Right kidney (tissue), 1 donor: Measurements from ENCODE around the gene TENM3.

Experiments used
- DNase-seq: peaks from one replicate; pipeline ENCODE4 v3.0.0-alpha.2; 2016

Gene TENM3

DNA sequence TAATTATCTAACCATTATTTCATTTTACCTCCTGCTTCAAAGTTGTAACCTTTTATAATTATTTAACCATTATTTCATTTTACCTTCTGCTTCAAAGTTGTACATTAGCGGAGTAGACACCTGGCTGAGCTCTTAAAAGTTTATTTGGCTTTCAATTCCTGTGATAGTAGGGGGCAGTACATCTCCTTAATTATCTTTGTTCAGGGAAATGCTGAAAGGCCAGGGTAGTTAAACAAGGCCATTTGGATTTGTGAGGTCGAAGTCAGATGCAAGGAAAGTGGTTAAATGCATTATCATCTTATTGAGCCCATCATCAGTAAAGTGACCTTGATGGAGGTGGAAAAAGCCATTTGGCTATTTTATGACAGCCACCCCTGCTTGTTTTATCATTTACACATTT is 210.6 kb downstream of the TENM3 start:
- no peak for DNase-seq

DNA sequence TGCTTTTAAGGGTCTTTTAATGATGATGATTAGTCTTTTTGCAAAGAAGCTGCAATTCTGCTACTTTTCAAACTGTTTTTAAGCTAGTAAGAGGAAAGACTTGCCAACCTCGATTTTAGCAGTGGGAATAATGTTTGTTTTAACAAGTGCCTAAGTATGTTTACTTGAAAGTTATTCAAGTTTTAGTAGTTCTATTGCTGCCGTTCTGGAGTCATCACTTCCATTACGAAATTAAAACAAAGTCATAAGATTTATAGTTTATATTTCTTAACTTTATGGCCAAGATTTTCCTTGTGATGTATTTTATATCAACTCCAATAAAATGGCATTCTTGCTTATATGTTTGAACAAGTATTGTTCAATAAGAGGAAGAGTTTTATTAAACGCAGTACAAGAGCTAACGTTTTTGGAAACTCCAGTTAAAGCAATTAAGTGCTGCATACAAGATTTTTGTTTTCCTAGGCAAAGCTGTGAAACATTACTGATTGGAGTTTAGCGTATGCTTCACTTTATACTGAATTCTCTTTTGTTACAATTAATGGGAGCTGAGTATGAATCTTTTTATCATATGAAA is 211.3 kb downstream of the TENM3 start:
- DNase-seq: no peak

DNA sequence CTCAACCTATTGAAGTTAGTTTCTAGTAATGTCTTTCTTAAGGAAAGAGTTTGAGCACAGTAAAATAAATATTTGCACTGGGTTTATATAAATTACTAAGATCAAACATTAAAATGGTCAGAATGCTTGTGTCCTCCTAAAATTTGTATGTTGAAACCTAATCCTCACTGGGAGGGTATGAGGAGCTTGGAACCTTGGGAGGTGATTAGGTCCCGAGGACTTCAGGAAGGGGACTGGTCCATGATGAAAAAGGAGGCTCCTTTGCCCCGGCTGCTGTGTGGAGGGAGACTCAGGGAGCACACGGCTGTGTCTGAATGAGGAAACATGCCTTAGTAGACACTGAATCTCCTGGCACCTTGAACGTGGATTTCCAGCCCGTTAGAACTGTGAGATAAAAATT is 221.9 kb downstream of the TENM3 start:
- DNase-seq: no peak

DNA sequence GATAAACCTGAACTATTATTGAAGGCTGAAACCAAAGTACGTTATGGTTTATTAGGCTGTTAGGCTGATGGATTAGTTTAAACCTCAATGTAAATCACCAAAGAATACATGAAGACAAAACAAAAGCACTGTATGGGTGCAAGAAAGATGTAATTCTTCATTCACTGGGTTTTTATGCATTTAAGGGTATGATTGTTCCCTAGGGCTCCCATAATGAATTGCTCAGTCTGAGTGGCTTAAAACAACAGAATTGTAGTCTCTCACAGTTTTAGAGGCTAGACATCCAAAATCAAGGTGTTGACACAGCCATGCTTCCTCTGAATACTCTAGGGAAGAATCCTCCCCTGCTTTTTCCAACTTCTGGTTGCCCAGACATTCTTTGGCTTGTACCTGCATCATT is 222.8 kb downstream of the TENM3 start:
- no peak for DNase-seq

DNA sequence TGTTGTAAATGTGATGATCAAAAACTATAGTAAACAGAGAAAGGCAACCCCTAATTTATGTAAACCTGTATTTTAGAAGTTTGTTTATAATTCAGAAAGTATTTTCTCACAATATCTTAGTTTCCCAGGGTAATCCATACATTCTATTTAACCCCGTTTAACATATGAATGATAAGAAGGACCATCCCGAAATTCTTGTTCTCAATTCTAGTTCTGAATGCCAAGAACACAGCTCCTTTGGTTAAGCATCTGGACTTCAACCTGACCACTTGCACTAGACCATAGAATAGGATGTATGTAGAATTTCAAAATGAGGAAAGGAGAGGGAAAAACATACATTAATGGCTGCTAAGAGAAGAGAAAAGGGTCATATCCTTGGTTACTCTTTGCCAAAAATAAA is 227.0 kb downstream of the TENM3 start:
- DNase-seq: no peak

DNA sequence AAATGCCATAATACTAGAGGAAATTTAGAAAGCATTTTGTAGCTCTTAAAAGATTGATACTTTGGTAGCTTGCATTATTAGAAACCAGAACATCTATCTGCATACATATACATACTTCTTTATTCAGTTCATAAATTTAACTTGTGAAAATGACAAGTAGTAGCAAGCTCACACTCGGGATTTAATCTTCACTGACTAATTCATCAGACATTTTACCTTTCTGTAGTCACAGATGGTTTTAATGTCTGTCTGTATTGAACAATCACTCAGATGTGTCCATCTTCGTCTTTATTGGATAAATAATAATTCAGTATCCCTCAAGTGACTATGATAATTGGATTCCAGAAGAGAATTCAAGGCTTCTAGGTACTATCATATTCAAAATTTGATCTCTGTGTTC is 232.3 kb downstream of the TENM3 start:
- DNase-seq: no peak

DNA sequence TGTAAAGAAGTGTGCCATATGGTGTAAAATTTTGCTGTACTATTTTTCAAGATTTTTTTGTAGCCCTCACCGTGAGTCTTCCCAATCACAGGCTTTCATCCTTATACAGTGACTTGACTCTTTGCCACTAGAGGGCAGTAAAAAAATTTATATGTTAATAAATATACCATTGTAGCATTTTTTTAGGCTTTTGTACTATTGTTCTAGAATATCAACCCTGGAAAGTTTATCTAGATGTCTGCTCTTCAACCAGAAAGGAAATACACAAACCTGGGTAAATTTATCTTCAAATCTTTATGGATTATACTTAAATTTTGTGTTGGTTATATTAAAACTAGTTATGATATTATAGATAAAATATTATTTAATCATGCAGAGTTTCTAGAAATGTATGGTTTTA is 235.3 kb downstream of the TENM3 start:
- no peak for DNase-seq

DNA sequence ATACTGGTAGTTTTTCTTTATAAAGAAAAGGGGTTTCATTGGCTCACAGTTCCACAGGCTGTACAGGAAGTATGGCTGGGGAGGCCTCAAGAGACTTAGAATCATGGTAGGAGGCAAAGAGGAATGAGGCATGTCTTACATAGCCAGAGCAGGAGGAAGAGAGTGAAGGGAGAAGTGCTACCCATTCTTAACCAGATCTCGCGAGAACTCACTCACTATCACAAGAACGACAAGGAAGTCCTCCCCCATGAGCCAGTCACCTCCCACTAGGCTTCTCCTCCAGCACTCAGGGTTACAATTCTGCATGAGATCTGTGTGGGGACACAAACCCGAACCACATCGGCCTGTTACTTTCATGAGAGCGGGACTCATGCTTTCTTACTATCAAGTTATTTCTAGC is 240.5 kb downstream of the TENM3 start:
- no peak for DNase-seq

DNA sequence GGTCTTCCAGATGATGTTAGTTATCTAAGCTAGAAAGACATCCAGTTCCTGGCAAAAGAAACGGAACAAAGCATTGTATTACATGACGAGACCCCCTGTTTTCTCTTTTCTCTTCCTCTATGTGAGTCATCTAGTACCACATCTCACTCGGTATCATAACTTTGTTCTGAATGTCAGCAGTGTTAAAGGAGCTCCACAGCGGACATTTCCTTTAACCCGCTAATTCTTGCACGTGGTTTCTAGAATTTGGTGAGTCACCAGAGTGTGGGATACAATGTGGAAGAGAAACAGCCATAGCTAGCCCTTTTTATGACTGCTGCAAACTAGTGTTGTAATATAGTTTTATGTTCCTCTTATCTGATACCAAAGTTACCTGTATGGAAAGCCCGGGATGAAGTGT is 243.7 kb downstream of the TENM3 start:
- DNase-seq: no peak

DNA sequence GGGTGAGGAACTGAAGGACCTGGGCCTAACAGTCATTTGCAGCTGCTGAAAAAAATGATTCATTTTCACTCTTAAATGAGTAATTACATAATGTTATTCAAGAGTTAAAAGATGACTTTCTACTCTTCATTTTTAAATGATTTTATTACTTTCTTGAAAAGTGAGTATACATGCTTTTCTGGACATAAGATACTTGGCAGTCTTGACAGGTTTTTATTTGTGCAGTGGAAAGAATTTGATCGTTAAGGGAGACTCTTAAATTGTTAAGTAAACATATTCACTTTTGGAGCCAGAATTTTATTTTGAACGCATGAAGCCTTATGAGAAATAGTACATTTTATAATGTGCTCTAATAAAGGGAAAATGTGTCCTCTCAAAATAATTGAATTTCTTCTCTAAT is 245.7 kb downstream of the TENM3 start:
- DNase-seq: no peak

DNA sequence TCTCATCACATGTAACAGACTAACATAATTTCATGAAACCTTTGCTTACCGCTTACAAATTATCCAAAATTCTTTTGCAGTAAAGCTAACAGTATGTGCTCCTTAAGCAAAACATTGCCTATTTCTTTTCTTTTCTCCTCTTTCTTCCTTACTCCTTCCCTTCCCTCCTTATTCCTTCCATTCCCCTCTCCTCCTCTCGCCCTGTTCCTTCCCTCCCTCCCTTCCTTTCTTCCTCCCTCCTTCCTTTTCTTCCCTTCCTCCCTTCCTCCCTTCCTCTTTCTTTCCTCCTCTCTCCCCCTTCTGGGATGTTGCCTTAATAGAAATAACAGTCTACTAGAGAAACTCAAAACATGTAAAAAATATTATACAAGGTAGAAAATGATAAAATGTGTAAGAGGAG is 246.4 kb downstream of the TENM3 start:
- no peak for DNase-seq

DNA sequence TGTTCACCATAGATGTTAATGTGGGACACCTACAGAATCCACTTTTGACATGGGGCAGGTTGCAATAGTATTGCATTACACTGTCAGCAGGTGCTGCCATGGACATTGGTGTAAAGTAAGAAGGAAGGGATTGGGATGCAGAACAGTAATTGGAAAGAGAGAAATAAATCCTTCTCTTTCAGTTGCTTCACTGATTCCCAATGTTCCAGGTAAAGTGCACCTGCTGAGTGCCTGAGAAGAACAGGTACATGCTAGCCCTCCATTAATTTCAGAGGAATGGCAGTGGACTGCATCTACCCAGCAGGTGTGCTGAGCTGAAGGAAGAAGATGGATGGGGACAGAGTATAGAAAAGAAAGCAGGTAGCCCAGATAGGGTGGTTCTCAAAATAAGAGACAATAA is 248.5 kb downstream of the TENM3 start:
- DNase-seq: no peak

DNA sequence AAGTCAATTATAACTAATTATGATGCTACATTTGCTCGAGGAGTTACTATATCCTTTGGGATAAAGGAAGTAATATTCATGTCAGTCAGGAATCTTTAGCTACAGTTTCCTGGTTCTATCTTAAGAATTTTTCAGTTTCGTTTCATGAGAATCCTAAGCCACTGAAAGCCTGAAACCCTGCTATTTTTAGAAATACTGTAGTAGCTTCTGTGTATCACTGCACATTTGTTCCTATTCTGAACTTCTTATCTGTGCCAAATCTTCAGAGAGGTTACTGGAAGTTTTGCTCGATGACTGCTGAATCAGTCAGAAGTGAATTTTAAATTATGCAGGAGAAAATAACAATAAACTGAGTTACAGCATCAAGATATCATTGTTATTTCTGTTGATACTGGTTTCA is 249.2 kb downstream of the TENM3 start:
- no peak for DNase-seq

DNA sequence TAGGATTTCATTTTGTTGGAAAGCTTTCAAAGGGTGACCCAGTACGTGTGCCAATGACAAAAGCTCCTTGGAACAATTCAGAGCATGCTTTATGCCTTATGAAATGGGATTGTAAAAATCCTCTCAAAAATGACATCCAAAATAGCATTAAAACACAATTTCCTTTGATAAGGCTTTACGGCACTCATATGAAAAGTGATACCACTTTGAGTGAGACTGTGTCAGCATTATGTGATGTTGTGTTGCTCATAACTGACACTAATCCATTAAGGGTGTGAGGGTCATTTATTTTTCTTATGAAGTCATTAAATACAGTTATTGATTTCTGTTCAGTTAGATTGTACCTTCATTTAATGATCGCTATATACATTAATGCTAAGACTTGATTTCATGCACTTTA is 250.2 kb downstream of the TENM3 start:
- no peak for DNase-seq

DNA sequence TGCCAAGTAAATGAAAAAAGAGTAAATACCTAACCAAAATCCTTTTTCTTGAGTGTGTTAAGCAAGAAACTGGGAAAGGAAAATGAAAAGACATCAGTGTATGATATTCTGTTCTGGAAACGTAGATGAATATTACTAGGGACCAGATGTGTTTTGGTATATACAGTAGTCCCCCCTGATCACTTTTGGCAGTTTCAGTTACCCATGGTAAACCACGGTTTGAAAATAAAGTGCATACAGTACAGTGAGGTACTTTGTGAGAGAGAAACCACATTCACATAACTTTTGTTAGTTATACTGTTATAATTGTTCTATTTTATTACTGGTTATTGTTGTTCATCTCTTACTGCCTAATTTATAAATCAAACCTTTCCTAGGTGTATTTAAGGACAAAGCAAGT is 250.9 kb downstream of the TENM3 start:
- DNase-seq: no peak

DNA sequence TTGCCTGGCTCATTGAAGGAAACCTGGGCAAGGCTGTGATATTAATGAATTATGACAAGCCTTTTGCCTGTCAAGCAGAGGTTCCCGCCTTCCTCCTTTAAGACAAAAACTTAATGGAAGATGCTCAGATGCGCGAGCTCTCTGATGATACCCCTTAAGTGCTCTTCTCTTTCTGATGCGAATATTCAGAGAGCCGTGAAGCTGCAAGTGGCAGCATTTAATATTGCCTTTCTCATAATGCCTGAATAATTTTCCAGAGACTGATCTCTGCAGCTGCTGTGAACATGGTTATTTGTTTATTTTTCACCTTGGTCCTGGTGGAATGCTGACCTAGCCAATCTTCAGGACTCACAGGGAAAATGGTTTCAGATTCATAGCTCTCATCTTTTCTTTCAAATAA is 251.8 kb downstream of the TENM3 start:
- DNase-seq: no peak

DNA sequence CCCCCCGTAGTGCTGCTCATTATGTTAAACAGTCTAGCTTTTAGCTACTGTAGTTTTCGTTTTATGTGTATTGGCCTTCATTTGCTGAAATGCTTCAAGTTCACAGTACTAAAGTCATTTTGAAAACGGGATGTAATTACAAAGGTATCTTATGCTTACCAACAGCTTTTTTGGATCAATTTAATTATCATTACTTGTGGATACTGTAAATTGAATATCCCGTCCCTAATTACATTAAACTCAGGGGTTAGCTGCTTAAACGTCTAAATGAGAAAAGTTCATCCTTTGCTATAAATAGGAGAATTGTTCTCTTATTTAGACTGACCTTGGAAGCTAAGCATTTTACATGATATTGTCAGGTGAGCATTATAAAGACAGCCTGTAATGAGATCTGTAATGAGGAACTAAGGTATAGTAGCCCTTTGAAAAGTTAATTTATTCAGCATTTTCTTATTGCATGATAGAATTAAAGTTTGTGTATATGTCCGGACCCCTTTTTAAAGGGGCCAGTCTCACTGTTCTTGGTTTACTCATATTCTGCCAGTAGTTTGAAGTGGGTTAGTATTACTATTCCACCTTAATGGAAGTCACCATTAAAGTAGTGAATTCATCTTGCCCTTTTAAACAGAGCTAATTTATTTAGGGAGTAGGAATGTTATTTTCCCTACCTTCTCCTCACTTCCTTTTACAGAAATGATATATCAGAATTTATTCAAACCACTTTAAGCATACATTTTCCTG is 252.6 kb downstream of the TENM3 start:
- DNase-seq: no peak

DNA sequence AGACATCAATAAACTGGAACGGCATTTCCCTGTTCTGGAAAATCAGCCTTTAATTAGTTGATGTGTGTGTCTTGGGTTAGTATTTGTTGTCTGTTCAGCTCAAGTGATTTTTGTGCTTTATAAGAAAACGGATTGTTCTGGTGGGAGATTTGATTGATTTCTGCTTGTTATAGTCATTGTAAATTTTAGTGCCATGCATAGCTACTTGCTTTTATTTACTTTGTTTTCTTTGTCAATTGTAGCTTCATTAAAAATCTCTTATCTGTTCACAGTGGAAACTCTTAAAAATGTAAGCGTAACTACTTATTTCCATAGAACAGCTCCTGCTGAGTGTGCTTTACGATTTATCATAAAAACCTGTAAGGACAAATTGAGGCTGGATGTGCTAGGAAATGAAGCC is 253.2 kb downstream of the TENM3 start:
- DNase-seq: no peak

DNA sequence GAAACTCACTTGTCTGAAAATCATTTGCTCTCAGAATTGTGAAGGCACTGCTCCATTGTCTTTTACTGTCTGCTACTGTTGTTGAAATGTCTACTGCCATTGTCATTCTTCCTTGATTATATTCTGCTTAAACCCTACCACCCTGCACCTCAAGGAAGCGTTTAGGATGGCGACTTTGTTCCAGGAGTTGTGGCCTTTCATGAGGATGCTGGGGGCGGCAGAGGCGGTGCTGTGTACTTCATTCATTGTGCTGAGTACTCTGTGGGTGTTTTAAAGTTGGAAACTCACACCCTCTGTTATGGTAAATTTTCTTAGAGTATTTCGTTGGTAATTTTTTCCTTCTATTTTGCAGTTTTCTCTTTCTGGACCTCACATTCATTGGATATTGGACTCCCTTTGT is 258.9 kb downstream of the TENM3 start:
- DNase-seq: no peak

DNA sequence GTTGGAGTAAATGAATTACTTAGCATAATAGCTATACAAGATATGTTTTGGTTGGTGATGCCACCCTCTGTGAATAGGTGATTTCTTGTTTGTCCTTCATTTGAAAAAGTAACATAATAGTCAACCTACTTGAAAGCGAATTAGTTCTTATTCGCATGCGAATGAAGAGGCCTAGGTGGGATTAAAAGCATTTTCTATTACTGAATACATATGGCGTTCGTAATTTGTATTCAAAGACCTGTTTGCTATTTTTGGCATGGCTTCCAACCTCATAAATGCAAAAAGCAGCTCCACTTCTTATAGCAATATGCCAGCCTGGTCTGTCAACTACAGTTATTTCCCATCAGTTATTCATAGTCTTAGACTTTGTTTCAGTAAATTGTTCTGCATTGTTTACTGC is 261.3 kb downstream of the TENM3 start:
- DNase-seq: no peak

DNA sequence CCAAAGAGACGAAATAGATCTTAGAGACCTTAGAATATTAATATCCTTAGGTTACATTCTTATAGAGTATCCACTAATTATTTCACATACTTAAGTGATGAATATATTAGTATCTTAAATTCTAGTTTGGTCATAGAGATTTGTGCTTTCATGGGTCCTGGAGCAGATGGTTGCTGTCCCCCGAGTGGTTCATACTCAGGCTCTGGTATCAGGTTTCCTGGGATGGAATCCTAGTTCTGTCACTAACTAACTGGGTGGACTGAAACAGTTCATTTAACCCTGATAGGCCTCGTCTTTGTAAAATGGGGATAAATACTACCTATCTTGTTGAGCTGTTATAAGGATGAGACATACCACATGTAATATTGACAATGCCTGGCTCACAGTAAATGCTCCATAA is 264.6 kb downstream of the TENM3 start:
- DNase-seq: no peak

DNA sequence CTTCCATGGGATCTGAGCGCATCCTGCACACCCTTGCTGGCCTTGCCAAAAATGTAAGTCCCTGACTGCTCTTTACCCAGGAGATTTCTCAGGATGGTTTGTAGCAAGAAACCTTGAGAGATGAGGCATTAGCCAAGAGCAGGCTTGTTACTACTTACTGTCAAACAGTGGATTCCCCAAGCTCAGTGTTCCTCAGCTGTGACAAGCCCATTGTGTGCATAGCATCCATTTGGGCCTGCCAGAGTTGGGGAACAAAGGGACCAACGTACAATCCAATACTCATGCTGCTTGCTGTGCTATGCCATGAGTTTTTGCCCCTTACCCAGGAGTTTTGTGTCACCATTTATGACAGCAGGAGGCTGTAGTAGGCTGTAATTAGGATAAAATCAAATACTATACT is 267.6 kb downstream of the TENM3 start:
- no peak for DNase-seq

DNA sequence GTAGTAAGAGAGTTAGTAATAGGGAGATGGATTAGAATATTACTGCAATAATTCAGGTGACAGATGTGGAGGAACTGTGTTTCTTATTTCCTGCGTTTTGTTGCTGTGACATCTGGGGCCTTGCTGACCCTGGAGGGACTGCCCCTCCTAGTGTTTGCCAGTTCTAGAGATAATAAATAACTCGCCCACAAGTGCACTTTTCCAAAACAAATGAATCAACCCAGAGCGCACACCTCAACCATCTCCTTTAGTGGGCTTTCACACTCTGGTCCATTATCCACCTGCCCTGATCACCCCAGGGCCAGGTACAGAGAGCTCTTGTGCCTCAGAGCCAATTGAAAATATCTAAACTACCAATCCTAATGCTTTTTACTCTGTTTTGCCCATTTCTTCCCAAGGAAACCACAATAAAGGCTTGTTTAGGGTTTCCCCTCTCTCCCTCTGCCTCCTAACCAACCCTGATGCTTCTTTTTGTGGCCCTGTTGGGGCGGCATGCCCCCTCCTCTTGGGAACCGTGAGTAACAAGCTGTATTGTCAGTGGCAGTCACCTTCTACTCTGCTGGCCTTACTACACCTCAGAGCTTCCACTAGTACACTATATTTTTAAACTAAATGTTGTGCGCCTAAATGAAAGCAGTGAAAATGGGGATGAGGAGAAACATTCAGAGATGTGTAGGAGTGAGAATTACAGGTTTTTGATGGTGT is 270.5 kb downstream of the TENM3 start:
- DNase-seq: no peak

DNA sequence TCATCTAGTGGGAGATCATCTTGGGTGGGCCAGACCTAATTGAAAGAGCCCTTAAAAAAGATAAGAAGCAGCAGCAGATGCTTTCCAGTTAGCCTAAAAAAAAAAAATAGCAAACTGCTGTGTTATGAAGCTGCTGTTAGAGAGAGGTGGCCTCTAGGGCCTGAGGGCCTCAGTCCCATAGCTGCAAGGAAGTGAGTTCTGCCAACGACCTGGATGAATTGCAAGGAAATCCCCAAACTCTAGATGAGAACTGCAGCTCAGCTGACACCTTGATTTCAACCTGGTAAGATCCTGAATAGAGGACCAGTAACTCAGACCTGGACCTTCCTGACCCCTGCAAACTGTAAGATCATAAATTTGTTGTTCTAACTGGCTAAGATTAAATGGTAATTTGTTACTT is 275.2 kb downstream of the TENM3 start:
- no peak for DNase-seq
